ENCODE results near the gene GSTM4. TPM values are rescaled to one million over a fixed set of nuclear protein-coding genes. Genes with fewer than 3 reads are reported as not detected.

Gene GSTM4
- total RNA-seq, 1 experiment from 2014 or later = 24.6 TPM

- no peaks in the 10 kb centered on the region for H3K9me3 Mint-ChIP-seq
- H3K27ac Mint-ChIP-seq = peak overlapping the region; percentile 65 to 87 (median 82); a peak in 5 of 7 replicates
- no peak overlapping the region for H2BK120ac ChIP-seq (ENCODE audit: low read depth, low read length, poor library complexity, severe bottlenecking)
- H3K4me2 ChIP-seq (ENCODE audit: insufficient read depth, insufficient read length, low read length) = no peak overlapping the region
- H3K36me3 Mint-ChIP-seq (ENCODE audit: insufficient read depth in 1 of 3, low read depth in 3 of 3) = peaks cover 22 to 40% (median 34%) of the 10 kb centered on the region in 3 experiments; a peak in 6 of 7 replicates
- no peaks in the 10 kb centered on the region for H3K79me1 ChIP-seq (ENCODE audit: insufficient read depth, low read depth, low read length, poor library complexity, severe bottlenecking)
- no peak overlapping the region for H4K8ac ChIP-seq (replicated peaks; ENCODE audit: insufficient read length, low read depth, low read length)
- no peak overlapping the region for H3K18ac ChIP-seq (ENCODE audit: insufficient read length, low read depth, low read length)
- no peak for TF ChIP-seq CTCF (conservative IDR thresholded peaks at IDR 0.05)
- DNase-seq = peak; percentile 37
- H3T11ph ChIP-seq (ENCODE audit: low read length) = no peak overlapping the region
- H3K4me1 Mint-ChIP-seq = peaks cover 13 to 34% of the 10 kb centered on the region in 2 experiments
- no peak overlapping the region for H2AFZ ChIP-seq (ENCODE audit: low read length)
- no CpG with 5 or more reads among the region's 32 CpGs for WGBS (ENCODE audit: extremely low coverage, insufficient read length, low lambda C conversion rate)
- H2BK20ac ChIP-seq (ENCODE audit: low read depth, low read length, poor library complexity, severe bottlenecking) = no peak overlapping the region
- no peak overlapping the region for H2BK5ac ChIP-seq (ENCODE audit: insufficient read length, low read length)
- H3K56ac ChIP-seq (ENCODE audit: insufficient read length, low read depth, low read length) = no peak overlapping the region
- no peak overlapping the region for H2BK12ac ChIP-seq (ENCODE audit: insufficient read length, low read depth, low read length)
- H4K91ac ChIP-seq (ENCODE audit: insufficient read length, low read depth, low read length) = no peak overlapping the region
- no peaks in the 10 kb centered on the region for H3K4me1 ChIP-seq (ENCODE audit: insufficient read depth, low read length)
- no peak overlapping the region for H4K5ac ChIP-seq (ENCODE audit: insufficient read length, low read depth, low read length)
- H3K27me3 Mint-ChIP-seq (ENCODE audit: low read depth) = no peaks in the 10 kb centered on the region; the same call in 1 of the 2 replicates
- peaks cover 2% of the 10 kb centered on the region for H4K20me1 ChIP-seq (ENCODE audit: control insufficient read depth, insufficient read depth, insufficient read length)
- no peaks in the 10 kb centered on the region for H3K27me3 ChIP-seq (ENCODE audit: insufficient read depth, low read length)
- no peak overlapping the region for H3K14ac ChIP-seq (ENCODE audit: insufficient read depth, low read length)
- no peak overlapping the region for H3K27ac ChIP-seq (ENCODE audit: insufficient read length, low read depth, low read length)
- H3K79me2 ChIP-seq (ENCODE audit: insufficient read depth, low read length) = peaks cover 6% of the 10 kb centered on the region; the same call in 1 of the 2 replicates
- H3K4me3 Mint-ChIP-seq = no peak overlapping the region
- H3K9me3 ChIP-seq (ENCODE audit: control insufficient read depth, low read depth, low read length) = no peaks in the 10 kb centered on the region
- no peak overlapping the region for H3K4ac ChIP-seq (ENCODE audit: low read depth, low read length)
- no peak overlapping the region for H3K23ac ChIP-seq (ENCODE audit: insufficient read length, low read depth, low read length)
- no peak overlapping the region for H2AK5ac ChIP-seq (ENCODE audit: insufficient read length, low read length)
- no peak overlapping the region for H3K9ac ChIP-seq (ENCODE audit: extremely low read depth, insufficient read length, low read length)
- H3K23me2 ChIP-seq (ENCODE audit: insufficient read length, low read depth, low read length, poor library complexity, severe bottlenecking) = peaks cover 3% of the 10 kb centered on the region
- H2BK15ac ChIP-seq (ENCODE audit: low read depth, low read length) = no peak overlapping the region
These were observed 30.0 kb upstream of the GSTM4 start for GRCh38 chr1:109625601-109626560.

Measured in H9 (cell line).